Lung (tissue), 12 donors: Measurements from ENCODE around the gene LPXN. TPM values are rescaled to one million over a fixed set of nuclear protein-coding genes. Genes with fewer than 3 reads are reported as not detected.

Experiments used
- ATAC-seq: fragments of 200-7000 bp; cut with Tn5 transposase; one replicate; pipeline ENCODE4 v1.9.1; 2020; ENCODE audit warnings: moderate number of reproducible peaks; ENCODE audit not compliant: insufficient read depth, low FRiP score
- DNase-seq, 3 donors: peaks; one replicate each; pipeline ENCODE4 v3.0.0-alpha.2; 2013 to 2017
- H3K27ac ChIP-seq, 2 donors: one replicate each; pipeline ENCODE4 v1.5.1; 2013; ENCODE audit warnings: mild to moderate bottlenecking in 2 of 2, moderate library complexity in 2 of 2, control low read depth in 1 of 2, inconsistent platforms in 1 of 2, low read depth in 1 of 2, low read length in 1 of 2
- H3K27me3 ChIP-seq, 3 donors: one replicate each; pipeline ENCODE4 v1.5.1; 2013; ENCODE audit warnings: low read length in 2 of 3; ENCODE audit not compliant: control insufficient read depth in 3 of 3, insufficient read depth in 3 of 3
- H3K36me3 ChIP-seq, 4 donors: one replicate each; pipeline ENCODE4 v1.5.1; 2013; ENCODE audit warnings: low read length in 4 of 4, mild to moderate bottlenecking in 1 of 4, moderate library complexity in 1 of 4; ENCODE audit not compliant: control insufficient read depth in 4 of 4, insufficient read depth in 4 of 4
- H3K4me1 ChIP-seq, 5 donors: one replicate each; pipeline ENCODE4 v1.5.1; 2013; ENCODE audit warnings: low read length in 5 of 5, mild to moderate bottlenecking in 2 of 5, moderate library complexity in 1 of 5; ENCODE audit not compliant: control insufficient read depth in 5 of 5, insufficient read depth in 5 of 5
- H3K4me3 ChIP-seq: one replicate; pipeline ENCODE4 v1.5.1; 2013; ENCODE audit warnings: mild to moderate bottlenecking, control low read depth, moderate library complexity
- H3K9ac ChIP-seq, 2 donors: one replicate each; pipeline ENCODE4 v1.5.1; 2013; ENCODE audit warnings: low read length in 2 of 2, control low read depth in 1 of 2; ENCODE audit not compliant: insufficient read depth in 1 of 2
- H3K9me3 ChIP-seq, 4 donors: one replicate each; pipeline ENCODE4 v1.5.1; 2013; ENCODE audit warnings: low read length in 3 of 4, mild to moderate bottlenecking in 1 of 4, moderate library complexity in 1 of 4; ENCODE audit not compliant: control insufficient read depth in 4 of 4, insufficient read depth in 3 of 4
- WGBS, 2 donors: extraction: QIAGEN DNeasy Blood & Tissue Kit; methylation state at CpG; one replicate each; pipeline ENCODE4 v1.1.7; 2013; 5-methylcytosine and 5-hydroxymethylcytosine counted together
- polyA plus RNA-seq, 2 donors: library from polyadenylated mRNA; stranded (reverse); fragments of 200-250 nt; gene quantifications; one replicate each; pipeline ENCODE4 v1.2.1, GENCODE V29; 2013
- total RNA-seq, 2 donors: library from RNA; depleted of rRNA in 1 of 2; stranded (reverse); fragments of >200 nt in 1 of 2; gene quantifications; one replicate each; pipeline ENCODE4 v1.2.1, GENCODE V29; 2014 to 2021
- TF ChIP-seq, protein P1 (sequence below): IDR thresholded peaks from 2 replicates; pipeline ENCODE4 v1.5.1; 2012; ENCODE audit warnings: mild to moderate bottlenecking; ENCODE audit errors: control extremely low read depth, extremely low read depth
- donor health status: control.
- donor health status: control.
- donor health status: Bipolar disorder and iron deficiency.
- donor health status: healthy.
- donor health status: DM: yes; HTN: yes; CAD: no.

LPXN gene
- total and polyA plus RNA-seq, 4 donors, result 9.3 to 35.0 (median 25.9) TPM

DNA sequence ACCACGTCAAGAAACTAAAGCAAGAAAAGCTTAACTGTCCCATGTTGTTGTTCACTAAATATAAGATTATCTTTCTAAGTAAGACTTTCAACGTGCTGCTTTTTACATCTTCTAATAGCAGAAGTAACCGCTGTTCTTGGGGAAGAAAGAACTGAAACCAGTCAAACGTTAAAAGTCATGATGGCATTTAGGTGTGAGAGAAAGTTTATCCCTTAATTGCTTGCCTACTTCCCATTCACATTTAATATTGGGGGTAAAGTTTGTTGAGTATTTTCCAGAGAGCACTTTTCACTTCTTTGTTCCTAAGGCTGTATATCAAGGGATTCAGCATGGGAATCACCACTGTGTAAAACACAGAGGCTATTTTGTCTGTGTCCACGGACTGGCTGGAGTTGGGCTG, 68.7 kb downstream of the LPXN start:
- Histone ChIP-seq H3K4me3 (no peak overlapping the region), H3K36me3 (no peaks in the 10 kb centered on the region), H3K27me3 (no peaks in the 10 kb centered on the region), H3K9me3 (no peaks in the 10 kb centered on the region), H3K4me1 (no peaks in the 10 kb centered on the region), H3K27ac (no peak overlapping the region), H3K9ac (no peak overlapping the region)
- DNase-seq (no peak), ATAC-seq (no peak)
- 74% methylated on average over 5 of the region's 5 CpGs for WGBS, 2 donors
- TF ChIP-seq, protein P1, sequence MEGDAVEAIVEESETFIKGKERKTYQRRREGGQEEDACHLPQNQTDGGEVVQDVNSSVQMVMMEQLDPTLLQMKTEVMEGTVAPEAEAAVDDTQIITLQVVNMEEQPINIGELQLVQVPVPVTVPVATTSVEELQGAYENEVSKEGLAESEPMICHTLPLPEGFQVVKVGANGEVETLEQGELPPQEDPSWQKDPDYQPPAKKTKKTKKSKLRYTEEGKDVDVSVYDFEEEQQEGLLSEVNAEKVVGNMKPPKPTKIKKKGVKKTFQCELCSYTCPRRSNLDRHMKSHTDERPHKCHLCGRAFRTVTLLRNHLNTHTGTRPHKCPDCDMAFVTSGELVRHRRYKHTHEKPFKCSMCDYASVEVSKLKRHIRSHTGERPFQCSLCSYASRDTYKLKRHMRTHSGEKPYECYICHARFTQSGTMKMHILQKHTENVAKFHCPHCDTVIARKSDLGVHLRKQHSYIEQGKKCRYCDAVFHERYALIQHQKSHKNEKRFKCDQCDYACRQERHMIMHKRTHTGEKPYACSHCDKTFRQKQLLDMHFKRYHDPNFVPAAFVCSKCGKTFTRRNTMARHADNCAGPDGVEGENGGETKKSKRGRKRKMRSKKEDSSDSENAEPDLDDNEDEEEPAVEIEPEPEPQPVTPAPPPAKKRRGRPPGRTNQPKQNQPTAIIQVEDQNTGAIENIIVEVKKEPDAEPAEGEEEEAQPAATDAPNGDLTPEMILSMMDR, result no peak

DNA sequence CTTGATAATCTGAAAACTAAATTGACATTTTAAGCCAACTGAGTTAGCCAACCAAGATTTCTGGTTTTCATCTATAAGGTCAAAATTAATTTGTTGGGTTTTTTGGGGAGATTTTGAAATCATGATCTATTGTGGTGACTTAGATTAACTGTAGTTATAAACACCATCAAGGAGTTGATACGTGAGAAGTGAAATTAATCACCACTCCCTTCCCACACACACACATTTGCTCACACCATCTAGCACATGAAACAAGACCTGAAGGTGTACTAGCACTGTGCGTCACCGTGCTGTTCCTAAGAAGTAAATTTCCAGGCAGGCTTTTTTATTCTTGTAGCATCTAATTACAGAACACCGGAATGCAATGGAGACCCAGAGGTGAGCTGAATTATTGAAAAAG, 69.8 kb downstream of the LPXN start:
- TF ChIP-seq, protein P1, result no peak
- H3K9me3 ChIP-seq, result no peaks in the 10 kb centered on the region
- no peak overlapping the region for H3K4me3 ChIP-seq
- H3K36me3 ChIP-seq, result no peaks in the 10 kb centered on the region
- H3K4me1 ChIP-seq, result no peaks in the 10 kb centered on the region
- H3K27ac ChIP-seq, result no peak overlapping the region
- 88 to 89% methylated on average over 4 of the region's 4 CpGs for WGBS, 2 donors
- no peak for DNase-seq
- H3K27me3 ChIP-seq, result no peaks in the 10 kb centered on the region
- no peak overlapping the region for H3K9ac ChIP-seq
- ATAC-seq, result no peak

DNA sequence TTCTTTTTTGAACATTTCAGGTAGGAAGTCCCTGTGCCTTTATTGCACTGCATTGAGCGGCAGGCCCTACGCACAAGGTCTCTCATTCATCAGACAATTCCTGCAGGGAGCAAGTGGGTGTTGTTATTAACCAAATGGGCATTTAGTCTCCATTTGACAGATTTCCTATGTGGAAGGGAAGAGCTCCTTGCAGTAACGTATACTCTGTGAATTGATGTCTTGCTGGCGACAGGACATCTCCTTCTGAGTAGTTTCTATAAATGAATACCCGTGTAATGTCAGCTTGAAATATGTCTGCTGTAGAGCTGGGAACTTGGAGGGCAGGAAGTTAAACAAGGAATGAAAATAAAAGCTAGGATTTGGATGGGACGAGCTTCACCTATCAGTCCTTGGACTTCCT, 71.4 kb downstream of the LPXN start:
- no peaks in the 10 kb centered on the region for H3K27me3 ChIP-seq
- no peaks in the 10 kb centered on the region for H3K36me3 ChIP-seq
- H3K4me1 ChIP-seq, result no peaks in the 10 kb centered on the region
- DNase-seq (no peak), ATAC-seq (no peak)
- H3K9me3 ChIP-seq, result no peaks in the 10 kb centered on the region
- H3K27ac ChIP-seq, result no peak overlapping the region
- TF ChIP-seq, protein P1, result no peak
- no peak overlapping the region for H3K4me3 ChIP-seq
- no peak overlapping the region for H3K9ac ChIP-seq
- 83 to 85% methylated on average over 6 of the region's 6 CpGs for WGBS, 2 donors

DNA sequence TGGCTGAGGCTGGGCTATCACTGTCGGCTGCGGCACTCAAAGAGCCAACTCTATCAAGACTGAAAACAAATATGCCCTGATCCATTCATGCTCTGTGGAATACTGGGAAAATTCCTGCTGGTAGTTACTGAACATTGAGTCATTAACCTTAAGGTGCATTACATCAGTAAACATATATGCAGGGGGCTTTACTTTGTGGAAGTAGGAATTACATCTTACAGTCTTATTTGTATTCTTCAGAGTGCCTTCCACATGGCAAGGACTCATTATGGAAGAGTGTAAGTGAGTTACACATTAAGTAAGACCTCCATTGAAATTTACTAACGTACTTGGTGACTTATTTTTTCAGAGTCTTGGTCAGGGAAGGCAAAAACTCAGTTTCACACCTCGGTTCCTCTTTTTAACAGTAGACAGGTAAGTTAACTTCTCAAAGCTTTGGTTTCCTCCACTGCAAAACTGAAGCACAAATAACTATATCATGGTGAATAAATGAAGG, 72.2 kb downstream of the LPXN start:
- ATAC-seq (no peak), DNase-seq (no peak)
- TF ChIP-seq, protein P1, result no peak
- no peaks in the 10 kb centered on the region for H3K27me3 ChIP-seq
- no peaks in the 10 kb centered on the region for H3K36me3 ChIP-seq
- H3K4me1 ChIP-seq, result no peaks in the 10 kb centered on the region
- H3K4me3 ChIP-seq, result no peak overlapping the region
- H3K9me3 ChIP-seq, result no peaks in the 10 kb centered on the region
- H3K27ac ChIP-seq, result no peak overlapping the region
- H3K9ac ChIP-seq, result no peak overlapping the region
- 84 to 86% methylated on average over 4 of the region's 4 CpGs for WGBS, 2 donors
